ENCODE data around the gene MTERF2. TPM values are rescaled to one million over a fixed set of nuclear protein-coding genes. Genes with fewer than 3 reads are reported as not detected.

Gene MTERF2
- total and polyA plus RNA-seq, 7 donors: 8.4 to 38.4 (median 12.5) TPM

DNA sequence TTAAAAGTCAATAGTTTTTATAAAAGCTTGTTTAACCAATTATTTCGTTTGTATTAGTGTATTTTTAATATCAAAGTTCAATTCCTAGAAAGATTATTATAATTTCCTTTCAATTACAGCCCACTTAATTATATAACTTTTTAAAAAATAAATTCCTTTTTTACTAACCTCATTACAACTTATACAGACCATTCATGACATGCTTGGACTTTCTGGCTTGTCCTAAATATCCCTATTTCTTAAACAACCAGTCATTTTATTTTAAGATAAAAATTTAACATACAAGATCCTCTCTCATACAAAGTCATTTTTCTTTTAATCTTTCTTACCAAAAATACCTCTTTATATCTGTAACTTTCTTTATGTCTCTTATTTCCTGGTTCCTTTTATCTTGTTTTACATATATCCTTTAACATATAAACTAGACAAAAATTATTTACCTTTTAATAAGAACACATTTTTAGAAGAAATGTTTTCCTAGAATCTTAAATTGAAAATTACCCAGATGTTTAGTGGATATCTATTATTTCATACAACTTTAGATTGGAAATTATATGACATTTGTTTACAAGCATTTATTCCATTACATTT, 41.6 kb downstream of the MTERF2 start:
- Histone ChIP-seq H3K27me3 (ENCODE audit: insufficient read depth in 3 of 3, low read length in 2 of 3) (no peaks in the 10 kb centered on the region), H3K27ac (no peak overlapping the region), H3K4me3 (no peak overlapping the region), H3K4me1 (no peaks in the 10 kb centered on the region), H3K9me3 (no peaks in the 10 kb centered on the region), H3K36me3 (ENCODE audit: insufficient read depth in 1 of 2, low read depth in 1 of 2) (no peaks in the 10 kb centered on the region)
- 18 to 43% (median 23%) methylated on average over 1 of the region's 1 CpG for WGBS, 3 donors
- TF ChIP-seq, protein P1, sequence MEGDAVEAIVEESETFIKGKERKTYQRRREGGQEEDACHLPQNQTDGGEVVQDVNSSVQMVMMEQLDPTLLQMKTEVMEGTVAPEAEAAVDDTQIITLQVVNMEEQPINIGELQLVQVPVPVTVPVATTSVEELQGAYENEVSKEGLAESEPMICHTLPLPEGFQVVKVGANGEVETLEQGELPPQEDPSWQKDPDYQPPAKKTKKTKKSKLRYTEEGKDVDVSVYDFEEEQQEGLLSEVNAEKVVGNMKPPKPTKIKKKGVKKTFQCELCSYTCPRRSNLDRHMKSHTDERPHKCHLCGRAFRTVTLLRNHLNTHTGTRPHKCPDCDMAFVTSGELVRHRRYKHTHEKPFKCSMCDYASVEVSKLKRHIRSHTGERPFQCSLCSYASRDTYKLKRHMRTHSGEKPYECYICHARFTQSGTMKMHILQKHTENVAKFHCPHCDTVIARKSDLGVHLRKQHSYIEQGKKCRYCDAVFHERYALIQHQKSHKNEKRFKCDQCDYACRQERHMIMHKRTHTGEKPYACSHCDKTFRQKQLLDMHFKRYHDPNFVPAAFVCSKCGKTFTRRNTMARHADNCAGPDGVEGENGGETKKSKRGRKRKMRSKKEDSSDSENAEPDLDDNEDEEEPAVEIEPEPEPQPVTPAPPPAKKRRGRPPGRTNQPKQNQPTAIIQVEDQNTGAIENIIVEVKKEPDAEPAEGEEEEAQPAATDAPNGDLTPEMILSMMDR (IDR thresholded peaks at IDR 0.05): no peak
- DNase-seq (no peak), ATAC-seq (no peak)
- intact Hi-C loops (cut with DNase I): no loop called here

DNA sequence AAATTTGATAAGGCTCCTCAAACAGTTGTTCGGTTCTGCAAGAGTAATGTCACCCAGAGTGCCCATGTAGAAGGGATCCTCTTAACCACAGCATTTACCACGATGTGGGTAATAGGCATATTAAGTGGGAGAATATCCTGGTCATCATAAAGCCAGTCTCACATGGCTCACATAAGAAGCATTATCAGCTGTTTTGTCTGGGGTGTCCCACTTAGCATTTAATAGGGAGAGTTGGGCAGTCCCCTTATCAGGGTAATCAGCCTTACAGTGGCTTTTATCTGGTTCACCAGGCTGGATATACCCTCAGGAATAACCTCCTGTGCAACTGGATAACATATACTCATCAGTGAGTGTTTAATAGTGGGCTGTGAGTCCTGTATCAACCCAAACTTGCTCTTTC, 44.2 kb downstream of the MTERF2 start:
- 68 to 88% (median 70%) methylated on average over 2 of the region's 2 CpGs for WGBS, 3 donors

DNA sequence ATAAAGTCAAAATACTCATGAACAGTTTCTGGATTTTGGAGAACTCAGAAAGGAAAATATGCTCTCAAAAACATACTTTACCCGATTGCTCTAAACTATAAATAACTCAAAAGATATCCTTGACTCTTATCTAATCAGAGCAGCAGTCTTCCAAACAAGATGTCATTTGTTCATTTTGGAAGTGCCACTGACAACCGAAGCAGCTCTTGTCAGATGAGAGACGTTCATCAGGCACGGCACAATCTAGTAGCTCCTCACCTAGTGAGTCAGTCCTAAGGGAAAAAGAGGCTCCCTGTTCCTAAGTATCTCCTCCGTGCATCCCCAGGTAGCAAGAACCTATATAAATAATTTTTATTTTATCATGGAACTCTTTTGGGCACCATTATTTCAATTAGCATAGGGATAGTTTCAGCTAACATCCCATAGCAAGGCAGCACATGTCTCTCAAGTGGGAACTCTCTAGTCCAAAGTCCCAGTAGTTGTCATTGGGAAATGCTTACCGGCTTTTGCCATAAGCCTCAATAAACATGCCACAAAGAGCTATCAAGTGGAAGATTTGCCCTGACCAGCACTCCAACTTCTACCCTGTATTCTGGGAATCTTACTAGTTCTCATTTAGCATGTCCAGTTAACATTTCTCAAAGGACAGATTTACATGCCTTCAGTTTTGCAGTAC, 45.3 kb downstream of the MTERF2 start:
- no peak overlapping the region for H3K27ac ChIP-seq
- no peaks in the 10 kb centered on the region for H3K9me3 ChIP-seq
- intact Hi-C loops (cut with DNase I): no loop called here
- TF ChIP-seq, protein P1 (IDR thresholded peaks at IDR 0.05): no peak
- ATAC-seq (no peak), DNase-seq (no peak)
- 57 to 75% (median 66%) methylated on average over 6 of the region's 6 CpGs for WGBS, 3 donors
- H3K27me3 ChIP-seq (ENCODE audit: insufficient read depth in 3 of 3, low read length in 2 of 3): no peaks in the 10 kb centered on the region
- no peaks in the 10 kb centered on the region for H3K36me3 ChIP-seq (ENCODE audit: insufficient read depth in 1 of 2, low read depth in 1 of 2)
- H3K4me1 ChIP-seq: no peaks in the 10 kb centered on the region
- no peak overlapping the region for H3K4me3 ChIP-seq

More for the DNA sequence above, 44.2 kb downstream of the MTERF2 start:
- ATAC-seq (no peak), DNase-seq (no peak)
- TF ChIP-seq, protein P1 (IDR thresholded peaks at IDR 0.05): no peak
- H3K36me3 ChIP-seq (ENCODE audit: insufficient read depth in 1 of 2, low read depth in 1 of 2): no peaks in the 10 kb centered on the region
- H3K9me3 ChIP-seq: no peaks in the 10 kb centered on the region
- H3K4me3 ChIP-seq: no peak overlapping the region
- no peak overlapping the region for H3K27ac ChIP-seq
- intact Hi-C loops (cut with DNase I): no loop called here
- H3K4me1 ChIP-seq: no peaks in the 10 kb centered on the region
- H3K27me3 ChIP-seq (ENCODE audit: insufficient read depth in 3 of 3, low read length in 2 of 3): no peaks in the 10 kb centered on the region

DNA sequence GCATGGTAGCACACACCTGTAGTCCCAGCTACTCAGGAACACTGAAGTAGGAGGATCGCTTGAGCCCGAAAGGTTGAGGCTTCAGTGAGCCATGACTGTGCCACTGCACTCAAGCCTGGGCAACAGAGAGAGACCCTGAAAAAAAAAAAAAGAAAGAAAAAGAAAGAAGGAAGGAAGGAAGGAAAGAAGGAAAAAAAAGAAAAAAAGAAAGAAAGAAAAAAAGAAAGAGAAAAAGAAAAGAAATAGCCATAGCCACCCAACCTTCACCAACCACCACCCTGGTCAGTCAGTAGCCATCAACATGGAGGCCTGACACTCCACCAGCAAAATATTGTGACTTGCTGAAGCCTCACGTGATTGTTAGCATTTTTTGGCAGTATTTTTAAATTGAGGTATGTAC, 52.7 kb downstream of the MTERF2 start:
- intact Hi-C loops (cut with DNase I): no loop called here
- Histone ChIP-seq H3K4me3 (no peak overlapping the region), H3K27ac (no peak overlapping the region), H3K36me3 (ENCODE audit: insufficient read depth in 1 of 2, low read depth in 1 of 2) (no peaks in the 10 kb centered on the region), H3K27me3 (ENCODE audit: insufficient read depth in 3 of 3, low read length in 2 of 3) (peaks cover 0 to 3% (median 0%) of the 10 kb centered on the region in 3 donors), H3K9me3 (no peaks in the 10 kb centered on the region), H3K4me1 (no peaks in the 10 kb centered on the region)
- TF ChIP-seq, protein P1 (IDR thresholded peaks at IDR 0.05): no peak
- ATAC-seq (no peak), DNase-seq (no peak)
- 75 to 89% (median 80%) methylated on average over 3 of the region's 3 CpGs for WGBS, 3 donors

Other genes starting within 250 kb of the MTERF2 start
- 10 to 100 TPM in 3 of 4 donors, 1 to 10 TPM in 1; 5.8 to 12.0 (median 11.1) TPM for gene RIC8B, start 212.5 kb downstream of the MTERF2 start, total RNA-seq
- gene RIC8B, start 212.5 kb downstream of the MTERF2 start, polyA plus RNA-seq: 10 to 100 TPM in 1 of 3 donors, 1 to 10 TPM in 2; 4.9 to 19.3 (median 7.2) TPM
- 10 to 100 TPM; 13.4 to 18.2 (median 16.4) TPM for gene TMEM263, start 31.2 kb downstream of the MTERF2 start, total RNA-seq
- 10 to 100 TPM in 2 of 3 donors, 1 to 10 TPM in 1; 9.5 to 20.8 (median 12.4) TPM for gene TMEM263, start 31.2 kb downstream of the MTERF2 start, polyA plus RNA-seq
- gene CRY1, start 106.4 kb upstream of the MTERF2 start, total RNA-seq: 10 to 100 TPM; 10.2 to 18.8 (median 12.9) TPM
- gene CRY1, start 106.4 kb upstream of the MTERF2 start, polyA plus RNA-seq: 10 to 100 TPM in 1 of 3 donors, 1 to 10 TPM in 2; 8.8 to 23.3 (median 9.3) TPM